ENCODE results near the gene CHST10.

GRCh38 chr2:100407073-100407472 is 10.4 kb downstream of the CHST10 start:
- no peak for TF ChIP-seq YY1 (IDR thresholded peaks at IDR 0.05; ENCODE audit: insufficient read depth, insufficient read length)
- no peak for TF ChIP-seq ZNF274 (IDR thresholded peaks at IDR 0.05; ENCODE audit: low read depth, low read length)
- TF ChIP-seq SUZ12 (IDR thresholded peaks at IDR 0.05; ENCODE audit: extremely low read depth, insufficient read depth, insufficient read length), result no peak
